ENCODE data around the gene TMEM219.
A peak's percentile ranks its signal among the peaks of the same experiment; 100 is the strongest.

The TMEM219 gene

DNA sequence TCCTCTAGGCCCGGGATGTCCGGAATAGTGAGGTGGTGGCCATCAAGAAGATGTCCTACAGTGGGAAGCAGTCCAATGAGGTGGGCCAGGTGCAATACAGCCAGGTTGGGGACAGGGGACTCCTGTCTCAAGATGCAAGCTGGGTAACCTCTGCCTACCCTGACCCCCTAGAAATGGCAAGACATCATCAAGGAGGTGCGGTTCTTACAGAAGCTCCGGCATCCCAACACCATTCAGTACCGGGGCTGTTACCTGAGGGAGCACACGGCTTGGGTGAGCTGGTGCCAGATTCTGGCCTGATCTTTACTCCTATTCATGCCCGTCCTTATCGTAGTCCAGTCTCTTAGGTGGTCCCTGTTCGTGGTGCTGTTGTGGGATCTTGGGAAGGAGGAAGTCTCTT, 16.2 kb downstream of the TMEM219 start:
- Histone ChIP-seq H2AFZ (ENCODE audit: low read length) (no peak overlapping the region), H3K27me3 (ENCODE audit: insufficient read depth, low read length, poor library complexity, severe bottlenecking) (no peaks in the 10 kb centered on the region), H3K79me2 (ENCODE audit: insufficient read depth, low read length) (peaks cover 52% of the 10 kb centered on the region), H3F3A (ENCODE audit: low read depth) (no peaks in the 10 kb centered on the region), H3K36me3 (ENCODE audit: insufficient read depth, low read length) (peaks cover 52% of the 10 kb centered on the region), H3K4me1 (ENCODE audit: insufficient read depth, low read length, poor library complexity, severe bottlenecking) (peaks cover 34% of the 10 kb centered on the region), H3K9me2 (replicated peaks; ENCODE audit: low read depth, low read length) (no peaks in the 10 kb centered on the region), H3K9ac (ENCODE audit: low read depth, low read length, poor library complexity, severe bottlenecking) (peak overlapping the region; percentile 96), H3K9me3 (ENCODE audit: insufficient read depth, low read depth, low read length) (no peaks in the 10 kb centered on the region), H4K20me1 (ENCODE audit: insufficient read depth, low read length, poor library complexity, severe bottlenecking) (peaks cover 48% of the 10 kb centered on the region), H3K4me3 (ENCODE audit: low read length, poor library complexity, severe bottlenecking) (peak overlapping the region; percentile 97), H3K4me2 (ENCODE audit: low read depth, low read length, poor library complexity, severe bottlenecking) (peak overlapping the region; percentile 86)
- TF ChIP-seq EZH2phosphoT487 (IDR thresholded peaks at IDR 0.05; ENCODE audit: borderline replicate concordance): no peak
- TF ChIP-seq, protein P1, sequence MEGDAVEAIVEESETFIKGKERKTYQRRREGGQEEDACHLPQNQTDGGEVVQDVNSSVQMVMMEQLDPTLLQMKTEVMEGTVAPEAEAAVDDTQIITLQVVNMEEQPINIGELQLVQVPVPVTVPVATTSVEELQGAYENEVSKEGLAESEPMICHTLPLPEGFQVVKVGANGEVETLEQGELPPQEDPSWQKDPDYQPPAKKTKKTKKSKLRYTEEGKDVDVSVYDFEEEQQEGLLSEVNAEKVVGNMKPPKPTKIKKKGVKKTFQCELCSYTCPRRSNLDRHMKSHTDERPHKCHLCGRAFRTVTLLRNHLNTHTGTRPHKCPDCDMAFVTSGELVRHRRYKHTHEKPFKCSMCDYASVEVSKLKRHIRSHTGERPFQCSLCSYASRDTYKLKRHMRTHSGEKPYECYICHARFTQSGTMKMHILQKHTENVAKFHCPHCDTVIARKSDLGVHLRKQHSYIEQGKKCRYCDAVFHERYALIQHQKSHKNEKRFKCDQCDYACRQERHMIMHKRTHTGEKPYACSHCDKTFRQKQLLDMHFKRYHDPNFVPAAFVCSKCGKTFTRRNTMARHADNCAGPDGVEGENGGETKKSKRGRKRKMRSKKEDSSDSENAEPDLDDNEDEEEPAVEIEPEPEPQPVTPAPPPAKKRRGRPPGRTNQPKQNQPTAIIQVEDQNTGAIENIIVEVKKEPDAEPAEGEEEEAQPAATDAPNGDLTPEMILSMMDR (conservative IDR thresholded peaks at IDR 0.05; ENCODE audit: low read length): no peak

DNA sequence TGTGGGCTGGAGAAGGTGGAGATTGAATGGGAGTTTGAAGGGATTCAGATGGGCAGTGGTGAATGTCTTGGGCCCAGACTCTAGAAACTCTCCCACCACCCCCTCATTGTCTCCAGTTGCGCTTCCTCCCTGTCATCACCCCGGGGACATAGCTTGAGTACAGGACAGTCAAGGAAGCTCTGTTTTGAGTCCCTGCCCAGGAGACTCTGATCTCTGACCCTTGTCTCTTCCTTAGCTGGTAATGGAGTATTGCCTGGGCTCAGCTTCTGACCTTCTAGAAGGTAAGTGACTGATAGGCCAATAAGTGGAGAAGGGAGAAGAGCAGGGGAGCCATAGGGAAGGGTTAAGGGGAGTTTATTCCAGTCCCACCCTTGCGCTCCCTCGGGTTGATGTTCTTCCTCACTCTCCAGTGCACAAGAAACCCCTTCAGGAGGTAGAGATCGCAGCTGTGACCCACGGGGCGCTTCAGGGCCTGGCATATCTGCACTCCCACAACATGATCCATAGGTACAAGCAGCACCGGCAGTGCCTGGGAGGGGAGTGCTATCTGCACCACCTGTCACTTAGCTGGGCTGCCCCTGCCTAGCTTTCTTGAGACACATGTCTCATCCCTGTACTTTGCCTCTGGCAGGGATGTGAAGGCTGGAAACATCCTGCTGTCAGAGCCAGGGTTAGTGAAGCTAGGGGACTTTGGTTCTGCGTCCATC, 16.8 kb downstream of the TMEM219 start:
- Histone ChIP-seq H3K9me2 (replicated peaks; ENCODE audit: low read depth, low read length) (no peaks in the 10 kb centered on the region), H3K79me2 (ENCODE audit: insufficient read depth, low read length) (peaks cover 52% of the 10 kb centered on the region), H3K4me3 (ENCODE audit: low read length, poor library complexity, severe bottlenecking) (no peak overlapping the region), H4K20me1 (ENCODE audit: insufficient read depth, low read length, poor library complexity, severe bottlenecking) (peaks cover 48% of the 10 kb centered on the region), H2AFZ (ENCODE audit: low read length) (no peak overlapping the region), H3K27me3 (ENCODE audit: insufficient read depth, low read length, poor library complexity, severe bottlenecking) (no peaks in the 10 kb centered on the region), H3K4me1 (ENCODE audit: insufficient read depth, low read length, poor library complexity, severe bottlenecking) (peaks cover 33% of the 10 kb centered on the region), H3K36me3 (ENCODE audit: insufficient read depth, low read length) (peaks cover 58% of the 10 kb centered on the region), H3K9ac (ENCODE audit: low read depth, low read length, poor library complexity, severe bottlenecking) (no peak overlapping the region), H3K4me2 (ENCODE audit: low read depth, low read length, poor library complexity, severe bottlenecking) (peak overlapping the region; percentile 86), H3F3A (ENCODE audit: low read depth) (no peaks in the 10 kb centered on the region), H3K9me3 (ENCODE audit: insufficient read depth, low read depth, low read length) (no peaks in the 10 kb centered on the region)
- TF ChIP-seq, protein P1 (conservative IDR thresholded peaks at IDR 0.05; ENCODE audit: low read length): no peak
- no peak for TF ChIP-seq EZH2phosphoT487 (IDR thresholded peaks at IDR 0.05; ENCODE audit: borderline replicate concordance)

DNA sequence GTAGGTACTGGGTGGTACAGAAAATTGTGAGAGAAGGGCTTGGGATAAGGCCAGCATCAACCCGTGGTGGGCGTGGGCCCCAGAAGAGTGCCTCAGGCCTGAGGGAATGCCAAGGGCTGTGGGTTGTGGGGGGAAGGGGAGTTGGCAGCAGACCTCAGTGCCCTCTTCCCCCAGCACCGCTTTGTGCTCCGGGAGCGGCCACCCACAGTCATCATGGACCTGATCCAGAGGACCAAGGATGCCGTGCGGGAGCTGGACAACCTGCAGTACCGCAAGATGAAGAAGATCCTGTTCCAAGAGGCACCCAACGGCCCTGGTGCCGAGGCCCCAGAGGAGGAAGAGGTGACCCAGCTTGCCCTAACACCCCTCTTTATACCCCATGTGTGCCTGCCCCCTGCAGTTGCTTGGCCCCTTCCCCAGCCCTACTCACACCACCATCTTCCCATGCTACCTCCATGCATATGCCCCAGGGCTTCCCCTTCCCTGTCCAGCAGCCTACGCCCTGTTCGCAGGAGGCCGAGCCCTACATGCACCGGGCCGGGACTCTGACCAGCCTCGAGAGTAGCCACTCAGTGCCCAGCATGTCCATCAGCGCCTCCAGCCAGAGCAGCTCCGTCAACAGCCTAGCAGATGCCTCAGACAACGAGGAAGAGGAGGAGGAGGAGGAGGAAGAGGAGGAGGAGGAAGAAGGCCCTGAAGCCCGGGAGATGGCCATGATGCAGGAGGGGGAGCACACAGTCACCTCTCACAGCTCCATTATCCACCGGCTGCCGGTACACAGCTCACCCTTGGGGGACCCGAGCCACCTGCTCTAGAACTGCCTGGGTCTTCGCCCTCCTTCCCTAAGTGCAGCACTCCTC, 20.9 kb downstream of the TMEM219 start:
- Histone ChIP-seq H3K9ac (ENCODE audit: low read depth, low read length, poor library complexity, severe bottlenecking) (no peak overlapping the region), H3K9me3 (ENCODE audit: insufficient read depth, low read depth, low read length) (no peaks in the 10 kb centered on the region), H3K4me2 (ENCODE audit: low read depth, low read length, poor library complexity, severe bottlenecking) (no peak overlapping the region), H3K36me3 (ENCODE audit: insufficient read depth, low read length) (peaks cover 93% of the 10 kb centered on the region), H3K79me2 (ENCODE audit: insufficient read depth, low read length) (peaks cover 12% of the 10 kb centered on the region; the same call in 1 of the 2 replicates), H4K20me1 (ENCODE audit: insufficient read depth, low read length, poor library complexity, severe bottlenecking) (peaks cover 11% of the 10 kb centered on the region), H3K9me2 (replicated peaks; ENCODE audit: low read depth, low read length) (no peaks in the 10 kb centered on the region), H3K4me1 (ENCODE audit: insufficient read depth, low read length, poor library complexity, severe bottlenecking) (peaks cover 4% of the 10 kb centered on the region), H2AFZ (ENCODE audit: low read length) (no peak overlapping the region), H3K4me3 (ENCODE audit: low read length, poor library complexity, severe bottlenecking) (no peak overlapping the region), H3K27me3 (ENCODE audit: insufficient read depth, low read length, poor library complexity, severe bottlenecking) (no peaks in the 10 kb centered on the region), H3F3A (ENCODE audit: low read depth) (no peaks in the 10 kb centered on the region)
- no peak for TF ChIP-seq EZH2phosphoT487 (IDR thresholded peaks at IDR 0.05; ENCODE audit: borderline replicate concordance)
- TF ChIP-seq, protein P1 (conservative IDR thresholded peaks at IDR 0.05; ENCODE audit: low read length): no peak

All from Loucy (cell line).